ENCODE results near the gene ATG12. TPM values are rescaled to one million over a fixed set of nuclear protein-coding genes. Genes with fewer than 3 reads are reported as not detected.

ATG12 gene
- total and polyA plus RNA-seq, 2 of the 13 experiments (the other 11 are each of a cell fraction or from before 2014, with no cell fraction given) = 46.4 to 58.1 TPM

DNA sequence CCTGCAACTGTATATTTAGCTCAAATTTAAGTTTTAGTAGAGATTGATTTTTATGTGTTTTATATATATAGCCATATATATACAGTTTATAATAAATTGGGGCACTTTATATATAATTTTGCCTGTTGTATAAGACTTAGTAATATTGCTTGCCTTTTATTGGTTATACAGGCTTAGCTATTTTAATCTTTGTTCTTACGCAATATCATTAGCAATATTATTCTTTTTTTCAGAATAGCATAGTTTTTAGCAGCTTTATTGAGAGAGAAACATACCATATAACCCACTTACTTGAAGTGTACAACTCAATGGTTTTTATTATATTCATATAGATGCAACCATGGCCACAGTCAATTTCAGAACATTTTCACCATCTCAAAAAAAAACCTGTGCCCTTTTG lies 52.9 kb downstream of the ATG12 start:
- Histone ChIP-seq H3K9me3 (ENCODE audit: low read length) (no peaks in the 10 kb centered on the region), H3K4me3 (replicated peaks in 1 of 3; ENCODE audit: insufficient read depth in 1 of 3, low read depth in 2 of 3, low read length in 3 of 3) (no peak overlapping the region), H3K27ac (ENCODE audit: extremely low read length, insufficient read depth, low read length) (no peak overlapping the region), H3K4me1 (ENCODE audit: insufficient read depth, low read length) (no peaks in the 10 kb centered on the region), H4K20me1 (ENCODE audit: insufficient read depth, low read length) (no peaks in the 10 kb centered on the region), H3K36me3 (replicated peaks in 1 of 2; ENCODE audit: control insufficient read depth in 1 of 2, insufficient read depth in 2 of 2, low read length in 2 of 2) (no peaks in the 10 kb centered on the region), H2AFZ (ENCODE audit: low read length) (no peak overlapping the region), H3K4me2 (ENCODE audit: low read depth, low read length) (no peak overlapping the region), H3K9ac (ENCODE audit: insufficient read depth, low read depth, low read length) (no peak overlapping the region), H3K79me2 (ENCODE audit: insufficient read depth, low read length) (no peaks in the 10 kb centered on the region), H3K27me3 (ENCODE audit: control insufficient read depth in 1 of 2, insufficient read depth in 2 of 2, low read length in 2 of 2) (no peaks in the 10 kb centered on the region)
- in situ Hi-C loops (cut with HindIII; ENCODE audit: extremely low pct_ligation_motif_present, low pct_unique_long_range_greater_than_20kb) = no loop called here
- TF ChIP-seq AKAP8 (CRISPR knock-in tag; IDR thresholded peaks at IDR 0.05) (no peak), CEBPB (IDR thresholded peaks at IDR 0.05; ENCODE audit: borderline replicate concordance, low read depth, low read length) (peak; percentile 69; the same call in 1 of the 2 replicates), MYC (CRISPR knock-in tag; IDR thresholded peaks at IDR 0.05; ENCODE audit: borderline replicate concordance) (no peak)
- TF ChIP-seq, protein P1, sequence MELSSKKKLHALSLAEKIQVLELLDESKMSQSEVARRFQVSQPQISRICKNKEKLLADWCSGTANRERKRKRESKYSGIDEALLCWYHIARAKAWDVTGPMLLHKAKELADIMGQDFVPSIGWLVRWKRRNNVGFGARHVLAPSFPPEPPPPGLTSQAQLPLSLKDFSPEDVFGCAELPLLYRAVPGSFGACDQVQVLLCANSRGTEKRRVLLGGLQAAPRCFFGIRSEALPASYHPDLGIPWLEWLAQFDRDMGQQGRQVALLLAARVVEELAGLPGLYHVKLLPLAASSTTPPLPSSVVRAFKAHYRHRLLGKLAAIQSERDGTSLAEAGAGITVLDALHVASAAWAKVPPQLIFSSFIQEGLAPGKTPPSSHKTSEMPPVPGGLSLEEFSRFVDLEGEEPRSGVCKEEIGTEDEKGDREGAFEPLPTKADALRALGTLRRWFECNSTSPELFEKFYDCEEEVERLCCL (CRISPR knock-in tag; IDR thresholded peaks at IDR 0.05; ENCODE audit: borderline replicate concordance) = no peak
- intact Hi-C loops (cut with micrococcal nuclease; ENCODE audit: unreplicated experiment) = no loop called here
- WGBS (ENCODE audit: low lambda C conversion rate) = 93% methylated on average over 1 of the region's 1 CpG
- FAIRE-seq (no peak), ATAC-seq (no peak), DNase-seq (ENCODE audit: low spot score) (no peak)
- ChIA-PET POLR2A (no interaction called here), CTCF (ENCODE audit: low intra/inter-chr PET ratio, low total read pairs) (no interaction called here)
- no TSS peak for BruUV-seq (replicated peaks)

DNA sequence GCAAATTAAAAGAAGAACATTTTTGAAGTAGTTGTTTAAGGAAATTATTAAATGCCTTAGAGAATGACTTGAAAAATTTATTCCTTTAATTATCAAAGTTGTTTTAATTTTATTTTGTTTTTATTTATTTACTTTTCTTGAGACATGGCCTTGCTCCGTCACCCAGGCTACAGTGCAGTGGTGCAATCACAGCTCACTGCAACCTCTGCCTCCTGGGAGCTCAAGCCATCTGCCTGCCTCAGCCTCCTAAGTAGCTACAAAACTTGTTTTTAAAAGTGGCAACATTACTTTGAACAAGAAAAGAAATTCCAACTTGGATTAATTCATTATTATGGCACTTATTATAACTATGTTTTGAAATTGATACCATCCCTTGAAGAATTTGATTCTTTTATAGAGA lies 53.9 kb downstream of the ATG12 start:
- ChIA-PET POLR2A (no interaction called here), CTCF (ENCODE audit: low intra/inter-chr PET ratio, low total read pairs) (no interaction called here)

More for the DNA sequence above, 53.9 kb downstream of the ATG12 start:
- no peaks in the 10 kb centered on the region for H3K36me3 ChIP-seq (replicated peaks in 1 of 2; ENCODE audit: control insufficient read depth in 1 of 2, insufficient read depth in 2 of 2, low read length in 2 of 2)
- no peak overlapping the region for H3K4me3 ChIP-seq (replicated peaks in 1 of 3; ENCODE audit: insufficient read depth in 1 of 3, low read depth in 2 of 3, low read length in 3 of 3)
- no peak for DNase-seq (ENCODE audit: low spot score)
- H2AFZ ChIP-seq (ENCODE audit: low read length) = no peak overlapping the region
- H3K9me3 ChIP-seq (ENCODE audit: low read length) = no peaks in the 10 kb centered on the region
- intact Hi-C loops (cut with micrococcal nuclease; ENCODE audit: unreplicated experiment) = no loop called here
- H3K79me2 ChIP-seq (ENCODE audit: insufficient read depth, low read length) = no peaks in the 10 kb centered on the region
- no peak for FAIRE-seq
- H3K4me2 ChIP-seq (ENCODE audit: low read depth, low read length) = no peak overlapping the region
- H3K9ac ChIP-seq (ENCODE audit: insufficient read depth, low read depth, low read length) = no peak overlapping the region
- H3K4me1 ChIP-seq (ENCODE audit: insufficient read depth, low read length) = no peaks in the 10 kb centered on the region
- WGBS (ENCODE audit: low lambda C conversion rate) = 3% methylated on average over 1 of the region's 1 CpG
- H3K27me3 ChIP-seq (ENCODE audit: control insufficient read depth in 1 of 2, insufficient read depth in 2 of 2, low read length in 2 of 2) = no peaks in the 10 kb centered on the region
- TF ChIP-seq ZNF121 (CRISPR knock-in tag; IDR thresholded peaks at IDR 0.05) = no peak
- no peak for TF ChIP-seq ZNF44 (CRISPR knock-in tag; IDR thresholded peaks at IDR 0.05)
- no peak for TF ChIP-seq U2AF2 (IDR thresholded peaks at IDR 0.05; ENCODE audit: low read depth, low read length)
- no peak for TF ChIP-seq NCOA2 (CRISPR knock-in tag; IDR thresholded peaks at IDR 0.05)
- TF ChIP-seq RBFOX2 (IDR thresholded peaks at IDR 0.05; ENCODE audit: low read depth, low read length) = no peak
- TF ChIP-seq, protein P2, sequence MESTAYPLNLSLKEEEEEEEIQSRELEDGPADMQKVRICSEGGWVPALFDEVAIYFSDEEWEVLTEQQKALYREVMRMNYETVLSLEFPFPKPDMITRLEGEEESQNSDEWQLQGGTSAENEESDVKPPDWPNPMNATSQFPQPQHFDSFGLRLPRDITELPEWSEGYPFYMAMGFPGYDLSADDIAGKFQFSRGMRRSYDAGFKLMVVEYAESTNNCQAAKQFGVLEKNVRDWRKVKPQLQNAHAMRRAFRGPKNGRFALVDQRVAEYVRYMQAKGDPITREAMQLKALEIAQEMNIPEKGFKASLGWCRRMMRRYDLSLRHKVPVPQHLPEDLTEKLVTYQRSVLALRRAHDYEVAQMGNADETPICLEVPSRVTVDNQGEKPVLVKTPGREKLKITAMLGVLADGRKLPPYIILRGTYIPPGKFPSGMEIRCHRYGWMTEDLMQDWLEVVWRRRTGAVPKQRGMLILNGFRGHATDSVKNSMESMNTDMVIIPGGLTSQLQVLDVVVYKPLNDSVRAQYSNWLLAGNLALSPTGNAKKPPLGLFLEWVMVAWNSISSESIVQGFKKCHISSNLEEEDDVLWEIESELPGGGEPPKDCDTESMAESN (CRISPR knock-in tag; conservative IDR thresholded peaks at IDR 0.05) = no peak
- no peak for TF ChIP-seq ZNF263 (CRISPR knock-in tag; IDR thresholded peaks at IDR 0.05)
- H4K20me1 ChIP-seq (ENCODE audit: insufficient read depth, low read length) = no peaks in the 10 kb centered on the region
- BruUV-seq (replicated peaks) = no TSS peak
- in situ Hi-C loops (cut with HindIII; ENCODE audit: extremely low pct_ligation_motif_present, low pct_unique_long_range_greater_than_20kb) = no loop called here
- no peak for ATAC-seq
- H3K27ac ChIP-seq (ENCODE audit: extremely low read length, insufficient read depth, low read length) = no peak overlapping the region

Data from HepG2 (cell line).